HG02885 (cell line): ENCODE results near the gene GTF2A2.
A peak's percentile ranks its signal among the peaks of the same experiment; 100 is the strongest.
"Not testable (repeated sequence)": the region's sequence is repeated elsewhere in the genome, so short reads cannot be mapped to it uniquely, and the experiment has no call there.

Source experiments
- ATAC-seq: cut with Tn5 transposase; IDR thresholded peaks from one replicate; pipeline ENCODE4 v1.9.1; 2021; ENCODE audit warnings: mild to moderate bottlenecking; ENCODE audit not compliant: unreplicated experiment, poor library complexity

GTF2A2 gene

GRCh38 chr15:59656897-59657634 lies at the start of gene GTF2A2:
TSS of gene GTF2A2 (minus strand) at chr15:59657515. CDS start at chr15:59652277, 5,238 bp downstream.
- ATAC-seq, result peak; percentile 99

- ATAC-seq, result no peak
Observed at GRCh38 chr15:59703979-59704796, 46.9 kb upstream of the GTF2A2 start.

- ATAC-seq, result no peak
Observed at GRCh38 chr15:59702351-59702750, 45.0 kb upstream of the GTF2A2 start.

GRCh38 chr15:59701880-59702279 lies 44.6 kb upstream of the GTF2A2 start:
- ATAC-seq, result no peak

- ATAC-seq, result no peak
Observed at GRCh38 chr15:59699810-59700431, 42.6 kb upstream of the GTF2A2 start.

GRCh38 chr15:59698065-59698464 lies 40.8 kb upstream of the GTF2A2 start:
- ATAC-seq, result not testable (repeated sequence)

GRCh38 chr15:59696332-59696731 lies 39.0 kb upstream of the GTF2A2 start:
- ATAC-seq, result no peak

GRCh38 chr15:59694779-59695178 lies 37.5 kb upstream of the GTF2A2 start:
- ATAC-seq, result no peak

- no peak for ATAC-seq
Observed at GRCh38 chr15:59691194-59691805, 34.0 kb upstream of the GTF2A2 start.

- no peak for ATAC-seq
Observed at GRCh38 chr15:59689626-59690236, 32.4 kb upstream of the GTF2A2 start.

- ATAC-seq, result peak; percentile 86
Observed at GRCh38 chr15:59688782-59689625, 31.7 kb upstream of the GTF2A2 start, which contains the start of gene BNIP2. TSS of gene BNIP2 (minus strand) at chr15:59689320. CDS start at chr15:59682457, 6,863 bp downstream.

- ATAC-seq, result peak; percentile 1
Observed at GRCh38 chr15:59688423-59688781, 31.1 kb upstream of the GTF2A2 start.

GRCh38 chr15:59687836-59688235 lies 30.5 kb upstream of the GTF2A2 start:
- ATAC-seq, result no peak

GRCh38 chr15:59686389-59686788 lies 29.1 kb upstream of the GTF2A2 start:
- no peak for ATAC-seq

GRCh38 chr15:59685737-59686297 lies 28.5 kb upstream of the GTF2A2 start:
- ATAC-seq, result no peak

- no peak for ATAC-seq
Observed at GRCh38 chr15:59680870-59681269, 23.6 kb upstream of the GTF2A2 start.

GRCh38 chr15:59680346-59680745 lies 23.0 kb upstream of the GTF2A2 start:
- ATAC-seq, result no peak

GRCh38 chr15:59678620-59679019 lies 21.3 kb upstream of the GTF2A2 start:
- ATAC-seq, result no peak

- ATAC-seq, result no peak
Observed at GRCh38 chr15:59678172-59678571, 20.9 kb upstream of the GTF2A2 start.
